Parietal lobe (tissue), 1 donor: ENCODE data around the gene DAP3. TPM values are rescaled to one million over a fixed set of nuclear protein-coding genes. Genes with fewer than 3 reads are reported as not detected.

Source experiments
- total RNA-seq: library from RNA; depleted of rRNA; stranded (reverse); fragments of >200 nt; gene quantifications from one replicate; pipeline ENCODE4 v1.2.3, GENCODE V29; 2014

The DAP3 gene
- total RNA-seq, result 49.8 TPM

GRCh38 chr1:155689081-155689607 lies at the start of gene DAP3:
TSS of gene DAP3 (plus strand) at chr1:155689091. CDS start at chr1:155709780, 20,689 bp downstream.

GRCh38 chr1:155688324-155689080 lies 389 bp upstream of the DAP3 start, which contains the start of gene YY1AP1:
TSS of gene YY1AP1 (minus strand) at chr1:155688774. CDS start at chr1:155680436, 8,338 bp downstream.

Other genes with a start within 250 kb of the DAP3 start
- gene ASH1L, start 126.3 kb upstream of the DAP3 start, total RNA-seq, result 131 TPM
- gene MSTO1, start 78.9 kb upstream of the DAP3 start, total RNA-seq, result 61.7 TPM
- 414 TPM for gene YY1AP1, start 317 bp upstream of the DAP3 start, total RNA-seq
- 82.6 TPM for gene GON4L, start 168.1 kb downstream of the DAP3 start, total RNA-seq
- 174 TPM for gene SYT11, start 170.5 kb downstream of the DAP3 start, total RNA-seq
- 33.8 TPM for gene RIT1, start 222.3 kb downstream of the DAP3 start, total RNA-seq
- gene KHDC4, start 245.3 kb downstream of the DAP3 start, total RNA-seq, result 61.7 TPM